ENCODE measurements around the gene IKZF3.

The IKZF3 gene

GRCh38 chr17:39763051-39763820 lies 100.9 kb downstream of the IKZF3 start:
- H3K27ac ChIP-seq = no peak overlapping the region
- TF ChIP-seq ZFX (IDR thresholded peaks at IDR 0.05) (no peak), CTCF (conservative IDR thresholded peaks at IDR 0.05) (no peak)

GRCh38 chr17:39761861-39762496 lies 102.1 kb downstream of the IKZF3 start:
- no peak overlapping the region for H3K27ac ChIP-seq
- TF ChIP-seq CTCF (conservative IDR thresholded peaks at IDR 0.05) = no peak
- no peak for TF ChIP-seq ZFX (IDR thresholded peaks at IDR 0.05)

- no peak overlapping the region for H3K27ac ChIP-seq
- TF ChIP-seq CTCF (conservative IDR thresholded peaks at IDR 0.05) (no peak), ZFX (IDR thresholded peaks at IDR 0.05) (no peak)
Measured at GRCh38 chr17:39759204-39759603, 104.9 kb downstream of the IKZF3 start.

GRCh38 chr17:39757931-39758873 lies 105.9 kb downstream of the IKZF3 start:
- TF ChIP-seq CTCF (conservative IDR thresholded peaks at IDR 0.05) (no peak), ZFX (IDR thresholded peaks at IDR 0.05) (no peak)
- no peak overlapping the region for H3K27ac ChIP-seq

GRCh38 chr17:39757176-39757662 lies 106.9 kb downstream of the IKZF3 start:
- TF ChIP-seq ZFX (IDR thresholded peaks at IDR 0.05) = no peak
- TF ChIP-seq CTCF (conservative IDR thresholded peaks at IDR 0.05) = no peak

GRCh38 chr17:39756380-39757079 lies 107.6 kb downstream of the IKZF3 start:
- TF ChIP-seq ZFX (IDR thresholded peaks at IDR 0.05) (no peak), CTCF (conservative IDR thresholded peaks at IDR 0.05) (no peak)
- H3K27ac ChIP-seq = no peak overlapping the region

More at GRCh38 chr17:39757176-39757662, 106.9 kb downstream of the IKZF3 start:
- H3K27ac ChIP-seq = no peak overlapping the region

Data from C4-2B (cell line).